HG02623 (cell line): ENCODE measurements around the gene TES.
"Not testable (repeated sequence)": the region's sequence is repeated elsewhere in the genome, so short reads cannot be mapped to it uniquely, and the experiment has no call there.

ENCODE experiments used
- ATAC-seq: cut with Tn5 transposase; IDR thresholded peaks from one replicate; pipeline ENCODE4 v1.9.1; 2021; ENCODE audit warnings: moderate library complexity; ENCODE audit not compliant: unreplicated experiment

The TES gene

DNA sequence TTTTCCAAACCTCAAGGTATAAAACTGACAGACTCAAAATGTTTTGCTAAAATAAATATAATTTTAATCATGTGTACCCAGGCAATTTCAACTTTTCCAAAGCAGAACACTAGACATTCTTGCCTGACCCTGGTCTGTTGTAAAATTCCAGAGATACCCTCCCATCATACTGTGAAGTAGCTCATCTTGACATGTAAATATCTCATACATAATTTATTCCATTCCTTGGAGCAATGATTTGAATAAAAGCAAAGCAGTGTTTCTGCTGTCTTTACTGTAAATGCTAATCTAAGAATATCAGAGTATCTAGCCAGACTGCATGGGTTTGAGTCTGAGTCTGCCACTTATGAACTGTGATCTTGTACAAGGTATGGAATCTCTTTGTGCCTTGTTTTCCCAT, 68.9 kb downstream of the TES start:
- no peak for ATAC-seq

DNA sequence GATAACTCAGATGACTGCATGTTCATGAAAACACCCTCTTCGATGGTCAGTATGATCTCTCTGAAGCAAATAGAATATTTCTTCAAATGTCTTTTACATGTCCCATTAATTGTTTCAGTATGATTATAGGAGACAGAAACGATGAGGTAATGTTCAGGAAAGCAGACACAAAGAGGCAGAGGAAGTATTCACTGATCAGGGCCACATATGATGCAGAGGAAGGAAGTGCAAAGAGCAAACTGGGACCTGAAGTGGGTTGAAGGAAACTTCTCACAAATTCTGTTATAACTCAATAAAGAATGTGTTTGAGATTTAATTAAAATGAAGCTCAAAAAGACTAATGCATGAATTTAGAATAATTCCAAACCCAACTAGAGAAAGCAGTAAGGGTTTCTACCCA, 70.5 kb downstream of the TES start:
- ATAC-seq, result no peak

DNA sequence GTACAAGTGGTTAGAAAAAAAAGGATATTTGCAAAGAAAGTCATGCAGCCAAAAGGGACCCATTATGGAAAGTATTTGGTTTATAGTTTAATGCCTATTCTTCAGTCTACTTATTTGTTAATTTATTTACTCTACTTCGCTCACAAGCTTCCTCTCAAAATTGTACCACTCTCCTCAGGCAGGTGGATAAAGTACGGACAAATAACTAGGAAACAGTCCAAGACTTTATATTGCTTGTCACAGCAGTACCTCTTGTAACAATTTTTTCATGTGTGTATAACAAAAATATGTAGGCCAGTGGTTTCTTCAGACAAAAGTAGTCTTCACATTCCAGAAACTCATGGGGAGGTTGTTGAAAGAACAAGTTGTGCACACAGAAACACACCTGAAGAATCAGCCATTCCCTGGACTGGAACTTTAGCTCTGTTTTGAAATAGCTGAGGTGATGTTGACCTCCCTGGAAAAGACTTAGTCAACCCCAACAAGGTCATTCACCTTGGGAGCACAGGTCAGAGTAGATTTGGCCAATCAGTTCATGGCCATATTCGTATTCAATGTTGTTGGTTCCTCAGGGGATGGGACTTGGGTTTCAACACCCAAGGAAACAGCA, 73.4 kb downstream of the TES start:
- no peak for ATAC-seq

DNA sequence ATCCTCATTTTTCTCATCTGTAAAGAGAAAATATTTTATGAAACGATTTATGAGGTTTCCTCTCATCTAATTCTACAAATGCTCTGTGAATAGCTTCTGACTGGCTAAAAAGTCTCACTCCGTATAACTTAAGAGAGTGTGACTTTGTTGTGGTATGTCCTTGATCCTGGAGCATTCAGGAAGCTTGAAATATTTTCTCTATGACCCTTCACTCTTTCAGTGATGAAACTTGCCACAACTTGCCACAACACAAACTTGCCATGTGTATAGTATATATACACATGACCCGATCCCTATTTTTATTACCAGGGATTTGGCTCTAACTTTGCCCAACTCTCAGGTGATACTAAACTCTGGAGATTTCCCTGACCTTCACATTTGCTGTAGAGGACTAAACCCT, 74.1 kb downstream of the TES start:
- ATAC-seq, result no peak

DNA sequence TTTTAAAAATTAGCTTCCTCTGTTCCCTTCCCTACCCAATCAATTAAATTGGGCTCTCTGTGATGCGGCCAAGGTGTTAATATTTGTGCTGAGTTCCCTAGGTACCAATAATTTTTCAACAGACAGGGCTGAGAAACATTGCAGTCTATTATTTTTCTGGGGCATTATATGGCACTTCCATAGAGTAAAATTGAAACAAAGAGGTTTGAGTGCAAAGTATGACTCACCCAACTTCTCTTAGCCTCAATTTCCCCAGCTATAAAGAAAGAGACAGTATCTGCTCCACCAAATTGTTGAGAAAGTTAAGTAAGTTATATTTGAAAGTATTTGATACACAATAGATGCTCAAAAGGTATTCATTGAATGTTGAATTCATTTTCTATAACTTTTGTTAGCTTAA, 74.9 kb downstream of the TES start:
- no peak for ATAC-seq

DNA sequence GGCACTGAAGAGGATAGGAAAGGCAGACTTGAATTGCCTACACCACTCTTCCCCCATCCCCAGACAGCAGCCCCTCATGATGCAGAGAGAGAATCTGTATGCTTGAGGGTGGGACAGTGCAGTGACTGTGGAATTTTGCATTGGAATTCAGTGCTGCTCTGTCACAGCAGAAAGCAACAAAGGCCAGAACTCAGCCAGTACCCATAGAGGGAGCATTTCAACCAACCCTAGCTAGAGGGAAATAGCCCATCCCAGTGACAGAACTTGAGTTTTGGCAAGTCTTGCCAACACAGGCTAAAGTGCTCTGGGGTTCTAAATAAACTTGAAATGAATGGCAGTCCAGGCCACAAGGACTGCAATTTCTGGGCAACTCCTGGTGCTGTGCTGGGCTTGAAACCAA, 80.4 kb downstream of the TES start:
- no peak for ATAC-seq

DNA sequence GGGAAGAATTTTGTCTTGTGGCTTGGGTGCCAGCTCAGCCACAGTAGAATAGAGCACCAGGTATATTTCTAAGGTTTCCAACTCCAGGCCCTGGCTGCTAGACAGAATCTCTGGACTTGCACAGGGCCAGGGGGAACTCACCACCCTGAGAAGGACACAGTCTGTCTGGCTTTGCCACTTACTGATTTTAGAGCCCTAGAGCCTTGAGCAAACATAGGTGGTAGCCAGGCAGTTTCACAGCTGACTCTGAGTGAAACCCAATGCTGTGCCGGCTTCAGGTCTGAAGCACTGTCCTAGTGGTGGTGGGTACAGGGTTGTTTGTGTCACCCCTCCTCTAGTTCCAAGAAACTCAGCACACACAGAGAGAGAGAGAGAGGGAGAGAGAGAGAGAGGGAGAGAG, 81.6 kb downstream of the TES start:
- no peak for ATAC-seq

DNA sequence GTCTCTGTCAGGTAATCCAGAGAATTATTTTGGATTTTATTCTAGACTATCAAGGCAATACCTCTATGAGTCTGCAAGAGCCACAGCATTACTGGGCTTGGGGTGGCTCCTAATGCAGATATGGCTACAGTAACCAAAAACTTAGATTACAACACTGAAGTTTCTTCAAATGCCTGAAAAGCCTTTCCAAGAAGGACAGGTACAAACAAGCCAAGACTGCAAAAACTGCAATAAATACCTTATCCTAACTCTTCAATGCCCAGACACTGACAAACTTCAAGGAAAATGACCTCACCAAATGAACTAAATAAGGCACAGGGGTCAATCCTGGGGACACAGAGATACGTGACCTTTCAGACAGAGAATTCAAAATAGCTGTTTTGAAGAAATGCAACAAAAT, 82.0 kb downstream of the TES start:
- no peak for ATAC-seq

DNA sequence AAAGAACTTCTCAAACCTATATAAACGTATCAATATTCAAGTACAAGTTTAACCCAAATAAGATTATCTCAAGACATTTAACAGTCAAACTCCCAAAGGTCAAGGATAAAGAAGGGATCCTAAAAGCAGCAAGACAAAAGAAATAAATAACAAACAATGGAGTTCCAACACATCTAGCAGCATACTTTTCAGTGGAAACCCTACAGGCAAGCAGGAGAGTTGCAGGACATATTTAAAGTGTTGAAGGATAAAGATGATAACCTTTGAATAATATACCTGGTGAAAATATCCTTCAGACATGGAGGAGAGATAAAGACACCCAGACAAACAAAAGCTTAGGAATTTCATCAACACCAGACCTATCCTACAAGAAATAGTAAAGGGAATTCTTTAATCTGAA, 82.8 kb downstream of the TES start:
- ATAC-seq, result no peak

DNA sequence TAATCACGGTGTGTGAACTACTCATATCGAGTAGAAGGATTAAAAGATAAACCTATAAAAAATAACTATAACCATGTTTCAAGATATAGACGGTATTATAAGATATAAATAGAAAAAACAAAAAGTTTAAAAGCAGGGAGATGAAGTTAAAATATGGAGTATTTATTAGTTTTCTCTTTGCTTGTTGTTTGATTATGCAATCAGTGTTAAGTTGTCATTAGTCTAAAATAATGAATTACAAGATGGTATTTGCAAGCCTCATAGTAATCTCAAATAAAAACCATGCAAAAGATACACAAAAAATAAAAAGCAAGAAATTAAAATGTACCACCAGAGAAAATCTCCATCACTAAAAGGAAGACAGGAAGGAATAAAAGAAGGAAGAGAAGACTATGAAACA, 83.3 kb downstream of the TES start:
- ATAC-seq, result no peak

DNA sequence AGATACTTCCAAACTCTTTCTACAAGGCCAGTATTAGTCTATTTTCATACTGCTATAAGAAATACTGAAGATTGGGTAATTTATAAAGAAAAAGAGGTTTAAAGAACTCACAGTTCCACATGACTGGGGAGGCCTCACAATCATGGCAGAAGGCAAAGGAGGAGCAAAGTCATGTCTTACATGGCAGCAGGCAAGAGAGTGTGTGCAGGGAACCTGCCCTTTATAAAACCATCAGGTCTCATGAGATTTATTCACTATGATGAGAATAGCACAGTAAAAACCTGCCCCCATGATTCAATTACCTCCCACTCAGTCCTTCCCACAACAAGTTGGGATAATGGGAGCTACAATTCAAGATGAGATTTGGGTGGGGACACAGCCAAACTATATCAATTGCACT, 85.6 kb downstream of the TES start:
- not testable (repeated sequence) for ATAC-seq

DNA sequence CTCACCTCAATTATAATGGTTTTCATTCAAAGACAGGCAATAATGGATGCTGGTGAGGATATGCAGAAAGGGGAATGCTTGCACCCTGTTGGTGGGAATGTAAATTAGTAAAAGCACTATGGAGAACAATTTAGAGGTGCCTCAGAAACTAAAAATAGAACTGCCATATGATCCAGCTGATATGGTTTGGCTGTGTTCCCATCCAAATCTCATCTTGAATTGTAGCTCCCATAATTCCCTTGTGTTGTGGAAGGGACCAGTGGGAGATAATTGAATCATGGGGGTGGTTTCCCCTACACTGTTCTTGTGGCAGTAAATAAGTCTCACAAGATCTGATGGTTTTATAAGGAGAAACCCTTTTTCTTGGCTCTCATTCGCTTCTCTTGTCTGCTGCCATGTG, 87.7 kb downstream of the TES start:
- ATAC-seq, result no peak

DNA sequence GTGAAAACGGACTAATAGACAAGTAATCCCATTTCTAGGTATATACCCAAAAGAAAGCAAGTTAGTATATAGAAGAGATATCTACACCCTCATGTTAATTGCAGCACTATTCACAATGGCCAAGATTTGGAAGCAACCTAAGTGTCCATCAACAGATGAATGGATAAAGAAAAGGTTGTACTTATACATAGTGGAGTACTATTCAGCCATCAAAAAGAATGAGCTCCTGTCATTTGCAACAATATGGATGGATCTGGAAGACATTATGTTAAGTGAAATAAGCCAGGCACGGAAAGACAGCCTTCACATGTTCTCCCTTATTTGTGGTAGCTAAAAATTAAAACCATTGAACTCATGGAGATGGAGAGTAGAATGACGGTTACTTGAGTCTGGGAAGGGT, 88.2 kb downstream of the TES start:
- no peak for ATAC-seq

DNA sequence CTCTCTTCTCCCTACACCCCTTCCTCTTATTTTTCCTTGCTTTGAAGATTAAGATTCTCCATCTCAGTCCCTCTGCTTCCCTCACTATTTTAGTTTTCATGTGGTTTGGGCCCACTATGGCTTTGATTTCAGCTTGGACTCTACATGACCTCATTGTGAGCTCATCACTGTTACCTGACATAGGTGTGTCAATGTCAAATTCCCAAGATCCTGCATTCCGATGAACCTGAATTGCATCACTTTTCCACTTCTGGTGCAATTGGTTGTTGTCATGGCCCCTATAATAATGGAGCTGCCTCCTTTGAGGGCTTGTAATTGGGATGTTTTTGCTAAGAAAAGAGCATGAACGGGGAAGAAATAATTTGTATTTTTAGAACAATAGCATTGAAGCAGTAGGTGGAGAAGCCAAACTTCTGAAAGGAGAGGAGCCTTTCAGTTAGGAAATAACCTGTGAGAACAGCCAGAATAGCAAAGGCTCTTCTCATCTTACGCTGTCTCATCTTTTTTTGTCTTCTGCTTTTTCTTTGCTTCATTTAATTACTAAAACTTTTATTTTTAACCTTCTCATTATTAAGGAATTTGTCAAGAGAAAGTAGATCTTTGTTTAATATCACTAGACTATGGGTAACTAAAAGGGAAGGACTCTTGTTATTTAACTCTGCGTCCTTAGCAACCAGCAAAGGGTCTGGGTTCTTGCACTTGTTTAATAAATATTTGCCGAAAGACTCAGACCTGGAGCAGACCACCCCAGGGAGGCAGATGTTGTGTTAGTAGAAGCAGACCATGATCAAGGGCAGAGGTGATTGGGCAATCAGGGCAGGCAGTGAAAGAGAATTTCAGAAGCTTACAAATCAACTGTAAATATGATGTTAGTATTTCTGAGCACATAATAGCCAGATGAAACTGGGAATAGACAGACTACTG, 95.4 kb downstream of the TES start:
- ATAC-seq, result no peak

DNA sequence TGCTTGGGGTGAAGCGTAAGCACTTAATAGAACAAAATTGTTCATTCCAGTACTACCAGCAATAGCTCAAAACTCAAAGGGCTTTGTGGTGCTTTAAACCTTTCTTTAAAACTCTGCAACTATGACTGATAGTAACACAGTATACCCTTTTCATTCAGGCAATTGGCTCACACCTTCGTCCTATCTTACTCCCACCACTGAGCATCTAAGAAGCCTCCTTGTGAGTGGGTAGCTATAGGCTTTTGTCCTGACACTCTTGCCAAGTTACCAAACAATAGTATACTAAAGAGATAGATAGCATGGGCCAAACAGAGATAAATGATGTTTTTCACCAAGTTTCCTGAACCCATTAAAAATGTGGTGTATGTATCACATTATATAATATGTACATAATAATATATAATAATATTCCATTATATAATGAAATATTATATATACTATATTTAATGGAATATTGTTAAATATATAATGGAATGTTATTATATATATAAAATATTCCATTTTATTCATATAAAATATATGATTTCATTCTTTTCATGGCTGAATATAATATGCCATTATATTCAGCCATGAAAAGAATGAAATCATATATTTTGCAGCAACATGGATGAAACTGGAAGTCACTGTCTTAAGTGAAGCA, 96.2 kb downstream of the TES start:
- no peak for ATAC-seq

DNA sequence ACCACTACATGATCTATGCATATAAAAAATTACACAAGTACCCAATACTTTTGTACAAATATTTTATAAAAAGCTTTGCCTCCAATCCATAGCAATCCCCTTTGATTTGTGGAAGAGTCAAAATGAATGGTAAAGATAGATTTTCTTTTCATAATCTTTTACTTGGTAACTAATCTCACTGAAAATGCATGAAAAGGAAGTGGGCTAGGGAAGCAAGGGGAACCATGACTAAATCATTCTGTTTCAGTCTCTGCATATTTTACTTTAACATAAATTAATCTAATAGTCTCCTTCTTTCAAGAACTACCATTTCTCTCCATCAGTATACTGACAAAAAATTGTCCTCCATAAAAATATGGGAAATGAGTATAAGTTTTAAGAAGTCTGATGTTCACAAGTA, 96.9 kb downstream of the TES start:
- ATAC-seq, result no peak
